Tibial nerve (tissue), 4 donors: ENCODE measurements around the gene BLOC1S1.

Source experiments
- EP300 ChIP-seq, 2 donors: sonication (generic); formaldehyde crosslinking; IDR thresholded peaks; one replicate each; pipeline ENCODE4 v1.6.1; 2017; ENCODE audit warnings: antibody characterized with exemption in 2 of 2, mild to moderate bottlenecking in 1 of 2
- TF ChIP-seq, protein P1 (sequence below), 5 experiments: fragments of 200-600 bp in 3 of 5; fragments of 450-650 bp in 2 of 5; sonication (generic) in 3 of 5; IDR thresholded peaks; one replicate each; pipeline ENCODE4 v1.5.1; 2016 to 2019; ENCODE audit warnings: antibody characterized with exemption in 5 of 5, mild to moderate bottlenecking in 3 of 5, moderate library complexity in 2 of 5

DNA sequence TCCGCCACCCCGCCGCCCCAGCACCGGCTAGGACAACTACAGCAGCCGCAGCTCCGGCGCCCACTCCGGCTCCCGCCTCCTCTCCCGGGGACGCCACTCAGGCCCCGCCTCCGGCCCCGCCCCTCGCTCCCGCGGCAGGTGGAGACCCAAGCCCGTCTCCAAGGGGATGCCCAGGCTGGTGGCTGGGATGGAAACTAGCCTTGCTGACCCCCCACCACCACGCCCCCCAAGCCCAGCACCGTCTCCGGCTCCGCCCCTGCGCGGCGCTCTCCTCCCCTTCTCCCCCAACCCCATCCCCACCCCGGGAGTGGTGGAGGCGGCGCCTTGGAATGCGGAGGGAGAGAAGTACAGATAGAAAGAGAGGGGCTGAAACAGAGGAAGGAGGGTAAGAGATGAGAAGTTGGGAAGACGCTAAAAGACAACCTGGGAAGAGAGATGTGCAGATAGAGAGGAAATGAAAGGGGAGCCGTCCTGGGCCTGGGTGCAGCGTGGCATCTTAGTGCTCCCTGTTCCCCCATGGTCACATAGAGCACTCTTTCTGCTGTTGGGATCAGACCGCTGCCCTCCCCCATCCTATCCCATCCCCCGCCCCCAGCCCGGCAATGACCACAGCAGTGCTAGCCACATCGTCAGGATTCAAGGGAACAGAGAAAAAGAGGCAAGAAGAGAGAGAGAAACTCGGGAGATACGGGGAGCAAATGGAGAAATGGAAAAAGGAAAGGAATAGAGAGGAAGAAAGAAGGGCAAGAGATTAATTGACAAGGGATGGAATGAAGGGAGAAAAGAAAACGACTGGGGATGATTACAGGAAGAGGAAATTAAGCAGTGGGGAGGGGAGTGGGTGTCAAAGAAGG, 7.8 kb upstream of the BLOC1S1 start, which contains the start of gene ITGA7:
- TF ChIP-seq, protein P1, sequence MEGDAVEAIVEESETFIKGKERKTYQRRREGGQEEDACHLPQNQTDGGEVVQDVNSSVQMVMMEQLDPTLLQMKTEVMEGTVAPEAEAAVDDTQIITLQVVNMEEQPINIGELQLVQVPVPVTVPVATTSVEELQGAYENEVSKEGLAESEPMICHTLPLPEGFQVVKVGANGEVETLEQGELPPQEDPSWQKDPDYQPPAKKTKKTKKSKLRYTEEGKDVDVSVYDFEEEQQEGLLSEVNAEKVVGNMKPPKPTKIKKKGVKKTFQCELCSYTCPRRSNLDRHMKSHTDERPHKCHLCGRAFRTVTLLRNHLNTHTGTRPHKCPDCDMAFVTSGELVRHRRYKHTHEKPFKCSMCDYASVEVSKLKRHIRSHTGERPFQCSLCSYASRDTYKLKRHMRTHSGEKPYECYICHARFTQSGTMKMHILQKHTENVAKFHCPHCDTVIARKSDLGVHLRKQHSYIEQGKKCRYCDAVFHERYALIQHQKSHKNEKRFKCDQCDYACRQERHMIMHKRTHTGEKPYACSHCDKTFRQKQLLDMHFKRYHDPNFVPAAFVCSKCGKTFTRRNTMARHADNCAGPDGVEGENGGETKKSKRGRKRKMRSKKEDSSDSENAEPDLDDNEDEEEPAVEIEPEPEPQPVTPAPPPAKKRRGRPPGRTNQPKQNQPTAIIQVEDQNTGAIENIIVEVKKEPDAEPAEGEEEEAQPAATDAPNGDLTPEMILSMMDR (IDR thresholded peaks at IDR 0.05): no peak
- TF ChIP-seq EP300 (IDR thresholded peaks at IDR 0.05): peak in 1 of 2 donors; percentile 49
